G401.6 (cell line): ENCODE measurements around the gene NSUN2.

ENCODE experiments used
- FAIRE-seq: peaks from 2 replicates; lab custom pipeline; 2012; peaks lifted over from hg19 to GRCh38; lab: Jason Lieb, UNC

Gene NSUN2

DNA sequence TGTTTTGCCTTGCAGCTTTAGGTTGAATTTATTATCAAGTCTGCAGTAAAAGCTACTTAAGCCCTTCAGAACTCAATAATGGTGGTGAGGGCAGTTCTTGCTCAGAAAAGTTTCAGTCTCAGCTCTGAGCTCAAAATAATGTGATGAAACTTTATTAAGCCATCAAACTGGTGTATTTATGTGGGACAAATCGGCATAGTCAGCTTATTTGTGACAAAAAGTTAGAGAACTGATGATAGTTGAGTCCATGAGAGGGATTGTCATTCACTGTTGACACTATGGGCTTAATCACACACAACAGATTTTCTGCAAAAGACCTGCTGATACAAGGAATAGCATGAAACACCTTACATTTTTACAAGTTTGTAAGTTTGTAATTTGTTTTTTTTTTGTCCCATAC is 9.8 kb upstream of the NSUN2 start:
- FAIRE-seq, result no peak

DNA sequence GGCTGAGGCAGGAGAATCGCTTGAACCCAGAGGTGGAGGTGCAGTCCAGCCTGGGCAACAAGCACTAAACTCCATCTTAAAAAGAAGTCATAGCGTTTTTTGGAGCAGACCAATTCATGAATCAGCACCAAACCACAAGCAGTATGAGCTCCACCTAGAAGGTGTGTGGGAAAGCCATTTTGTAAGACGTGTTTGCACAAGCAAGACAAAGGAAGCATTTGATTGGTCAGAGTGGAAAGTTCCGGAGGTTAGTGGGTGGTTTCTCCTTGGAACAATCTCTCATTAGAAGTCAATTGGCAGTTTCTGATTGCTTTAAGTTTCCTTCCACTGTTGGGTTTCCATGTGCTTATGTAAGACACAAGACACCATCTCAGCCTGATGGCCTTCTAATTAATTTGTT is 5.4 kb upstream of the NSUN2 start:
- no peak for FAIRE-seq

DNA sequence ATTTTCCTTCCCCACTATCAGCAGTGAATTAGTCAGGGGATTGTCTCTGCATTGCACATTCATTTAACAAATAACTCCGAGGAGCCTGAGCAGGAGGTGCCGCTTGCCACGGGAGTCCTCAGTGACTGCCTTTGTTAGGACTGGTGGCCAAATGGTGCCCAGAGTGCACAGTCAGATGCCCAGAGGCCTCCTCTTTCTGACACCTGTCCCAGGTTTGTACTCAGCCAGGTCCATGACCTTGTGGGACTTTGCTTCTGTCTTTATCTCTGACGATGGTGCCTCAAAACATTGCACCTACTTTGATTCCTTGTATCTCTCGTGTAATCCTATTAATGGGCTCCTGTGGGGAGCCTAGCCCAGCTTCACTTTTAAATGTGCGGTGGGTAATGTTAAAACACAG is 4.7 kb upstream of the NSUN2 start:
- no peak for FAIRE-seq

DNA sequence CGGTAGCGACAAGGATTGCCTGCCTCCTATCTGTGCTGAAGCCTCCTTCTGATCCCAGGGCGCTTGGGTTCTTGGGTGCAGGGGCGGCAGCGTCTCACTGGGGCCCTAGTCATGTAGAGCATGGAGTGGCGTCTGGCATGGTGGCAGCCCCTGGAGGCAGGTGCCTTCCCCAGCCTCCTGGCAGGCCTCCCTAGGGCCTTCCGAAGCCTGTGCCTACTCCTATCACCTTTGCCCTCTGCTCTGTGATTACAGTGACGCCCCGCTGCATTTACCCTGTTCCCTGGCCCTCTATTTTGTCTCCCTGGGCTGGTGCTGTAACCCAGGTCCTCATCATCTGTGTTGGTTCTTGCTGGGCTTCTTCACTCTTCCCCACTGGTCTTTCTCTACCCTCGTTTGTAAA is 4.2 kb upstream of the NSUN2 start:
- FAIRE-seq, result no peak

DNA sequence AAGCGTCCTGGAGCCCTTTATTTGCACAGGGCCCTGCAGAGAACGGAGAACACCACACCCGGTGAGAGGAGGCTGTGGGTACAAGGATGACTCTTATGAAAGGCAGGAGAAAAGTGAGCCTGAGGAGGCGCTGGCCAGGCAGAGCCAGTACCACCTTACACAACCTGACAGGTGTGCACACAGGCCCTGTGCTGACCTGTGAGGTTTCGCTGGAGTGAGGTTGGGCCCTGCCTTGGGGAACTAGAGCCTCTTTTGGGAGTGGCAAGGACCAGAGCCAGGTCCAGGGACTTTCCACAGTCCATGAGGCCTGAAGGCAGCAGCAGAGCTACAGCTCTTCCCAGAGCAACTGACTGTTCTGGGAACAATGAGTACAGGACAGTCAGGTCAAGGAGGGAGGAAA is 3.4 kb upstream of the NSUN2 start:
- FAIRE-seq, result no peak

DNA sequence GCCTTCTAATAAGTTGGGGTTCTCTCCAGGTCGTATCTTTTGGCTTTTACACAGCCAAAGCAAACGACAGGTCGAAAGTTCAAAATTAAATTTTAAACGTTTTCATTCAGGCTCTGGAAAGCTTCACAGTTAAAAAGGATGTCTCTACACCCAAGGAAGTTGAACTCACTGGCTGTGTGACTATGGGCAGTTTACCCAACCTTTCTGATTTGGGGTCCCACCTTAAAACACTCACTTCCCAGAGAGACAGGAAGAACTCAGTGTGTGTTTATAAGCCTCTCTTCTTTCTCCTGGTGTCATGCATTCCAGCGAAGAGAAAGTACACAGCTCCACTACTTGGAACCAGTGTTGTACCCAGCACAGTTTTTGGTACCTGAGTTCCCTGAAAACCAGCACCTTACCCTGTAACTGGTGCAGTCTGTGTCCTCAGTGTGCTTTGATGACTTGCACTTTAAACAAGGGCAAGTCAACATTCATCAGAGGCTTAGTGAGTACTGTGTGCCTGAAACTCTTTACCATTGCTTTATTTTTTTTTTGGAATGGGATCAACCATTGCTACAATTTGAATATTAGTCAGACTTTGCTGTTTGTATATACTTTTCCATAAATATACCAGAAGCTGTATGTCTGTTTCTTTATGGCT is 2.1 kb upstream of the NSUN2 start:
- FAIRE-seq, result no peak

DNA sequence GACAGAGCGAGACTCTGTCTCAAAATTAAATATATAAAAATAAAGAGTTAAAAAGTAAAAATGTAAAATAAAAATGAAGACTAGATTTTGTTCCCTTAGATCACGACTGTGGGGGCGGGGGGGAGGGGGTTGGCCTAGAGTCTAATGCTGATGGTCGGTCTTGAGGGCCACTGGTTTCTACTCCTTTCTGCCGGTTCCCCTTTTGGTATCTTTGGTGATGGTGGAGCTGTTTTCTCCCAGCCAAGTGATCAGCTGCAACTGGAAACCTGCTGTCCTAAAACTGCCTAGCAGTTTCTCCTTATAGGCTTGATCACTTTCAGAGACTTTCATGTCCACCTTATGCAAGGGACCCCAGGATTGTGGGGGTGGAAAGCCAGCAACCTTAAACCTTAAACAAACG is 1.5 kb upstream of the NSUN2 start:
- no peak for FAIRE-seq

DNA sequence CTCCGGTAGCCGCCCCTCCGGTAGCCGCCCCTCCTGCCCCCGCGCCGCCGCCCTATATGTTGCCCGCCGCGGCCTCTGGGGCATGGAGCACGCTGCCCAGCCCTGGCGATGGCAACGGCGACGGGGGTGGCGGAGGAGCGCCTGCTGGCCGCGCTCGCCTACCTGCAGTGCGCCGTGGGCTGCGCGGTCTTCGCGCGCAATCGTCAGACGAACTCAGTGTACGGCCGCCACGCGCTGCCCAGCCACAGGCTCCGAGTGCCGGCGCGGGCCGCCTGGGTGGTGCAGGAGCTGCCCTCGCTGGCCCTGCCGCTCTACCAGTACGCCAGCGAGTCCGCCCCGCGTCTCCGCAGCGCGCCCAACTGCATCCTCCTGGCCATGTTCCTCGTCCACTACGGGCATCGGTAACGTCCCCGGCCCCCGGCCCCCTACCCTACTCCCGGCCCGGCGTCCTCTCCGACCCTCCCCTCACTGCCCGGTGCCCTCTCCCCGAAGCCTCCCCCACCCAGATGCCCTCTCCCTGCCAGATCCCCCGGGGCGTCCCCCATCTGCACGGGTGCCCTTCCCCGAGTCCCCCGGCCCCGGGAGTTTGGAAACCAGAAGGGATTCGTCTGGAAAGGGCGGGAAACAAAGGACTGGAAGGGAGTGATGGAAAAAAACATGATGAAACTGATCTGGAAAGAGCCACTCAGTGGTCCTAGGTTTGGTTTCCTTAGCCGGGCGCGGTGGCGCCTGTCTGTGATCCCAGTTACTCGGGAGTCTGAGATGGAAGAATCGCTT is 813 bp upstream of the NSUN2 start:
- FAIRE-seq, result no peak

DNA sequence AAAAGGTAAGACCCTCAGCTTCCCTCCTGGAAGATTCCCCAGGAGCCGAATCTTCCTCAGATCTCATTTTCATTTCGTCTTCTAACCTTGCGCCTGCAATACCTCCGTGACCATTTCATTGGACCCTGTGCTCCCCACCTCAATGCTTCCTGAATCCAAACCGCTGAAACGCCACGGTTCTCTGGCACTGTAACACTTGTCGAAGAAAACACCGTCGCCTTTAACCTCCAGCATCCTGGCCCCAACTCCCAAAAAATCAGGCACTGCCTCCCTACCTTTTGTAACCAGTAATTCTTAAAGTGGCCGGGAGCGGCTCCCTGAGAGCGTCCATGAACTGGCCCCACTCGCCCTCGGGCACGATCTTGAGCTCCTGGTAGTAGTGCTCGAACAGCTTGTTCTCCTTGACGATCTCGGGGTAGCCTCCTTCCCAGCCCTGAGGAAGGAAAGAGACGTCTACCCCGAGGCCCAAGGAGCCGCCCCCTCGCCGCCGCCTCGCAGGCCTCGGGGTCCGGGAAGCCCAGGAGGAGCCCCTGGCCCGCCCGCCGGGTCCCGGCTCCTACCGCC is 438 bp downstream of the NSUN2 start:
- no peak for FAIRE-seq

DNA sequence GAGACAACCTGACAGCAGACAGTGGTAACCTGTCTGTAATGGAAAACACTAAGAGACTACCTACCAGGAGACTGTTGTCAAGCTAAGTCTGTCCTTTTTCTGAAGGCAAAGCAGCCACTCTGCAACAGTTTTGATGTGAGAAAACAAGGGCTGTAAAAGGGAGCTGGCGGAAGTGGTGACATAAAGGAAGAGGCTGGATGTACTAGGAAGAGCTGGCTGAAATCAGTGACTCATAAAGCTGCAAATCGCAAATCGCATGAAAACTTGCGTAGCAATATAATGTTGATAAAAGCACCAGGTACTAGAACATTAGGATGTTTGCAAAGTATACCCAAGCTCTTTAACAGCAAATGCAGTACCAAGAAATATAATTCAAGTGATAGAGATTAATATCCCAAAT is 1.4 kb downstream of the NSUN2 start:
- no peak for FAIRE-seq

DNA sequence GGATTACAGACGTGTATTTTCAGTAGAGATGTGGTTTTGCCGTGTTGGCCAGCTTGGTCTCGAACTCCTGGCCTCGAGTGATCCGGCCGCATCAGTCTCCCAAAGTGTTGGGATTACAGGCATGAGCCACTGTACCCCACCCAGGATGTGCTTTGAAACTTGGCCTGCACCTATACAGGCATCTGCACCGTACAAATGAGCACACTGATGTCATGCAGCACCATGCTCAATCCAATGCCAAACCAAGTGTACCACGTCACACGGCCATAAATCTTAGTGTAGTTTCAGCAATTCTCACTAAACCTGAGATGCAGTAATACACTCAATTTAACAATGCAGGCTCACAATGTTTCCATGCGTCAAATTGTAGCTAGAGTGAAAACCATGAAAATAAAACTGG is 6.3 kb downstream of the NSUN2 start:
- FAIRE-seq, result no peak

DNA sequence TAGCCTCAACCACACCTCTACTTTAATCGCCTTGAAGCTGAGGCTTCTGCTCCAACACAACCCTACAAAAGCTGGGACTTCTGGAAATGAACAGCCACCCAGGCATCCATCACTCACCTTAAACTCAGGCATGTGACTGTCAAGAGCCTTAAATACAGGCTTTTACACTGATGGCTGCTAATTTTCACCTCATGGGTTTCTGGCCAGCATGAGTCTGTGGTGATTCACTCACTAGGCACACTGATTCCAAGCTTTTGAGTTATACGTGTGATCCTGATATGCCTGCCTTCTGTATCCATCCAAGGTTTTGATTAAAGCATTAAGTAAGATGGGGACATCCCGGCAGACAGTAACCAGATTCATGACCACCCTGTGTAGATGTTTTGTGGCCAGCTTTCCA is 8.9 kb downstream of the NSUN2 start:
- FAIRE-seq, result no peak

DNA sequence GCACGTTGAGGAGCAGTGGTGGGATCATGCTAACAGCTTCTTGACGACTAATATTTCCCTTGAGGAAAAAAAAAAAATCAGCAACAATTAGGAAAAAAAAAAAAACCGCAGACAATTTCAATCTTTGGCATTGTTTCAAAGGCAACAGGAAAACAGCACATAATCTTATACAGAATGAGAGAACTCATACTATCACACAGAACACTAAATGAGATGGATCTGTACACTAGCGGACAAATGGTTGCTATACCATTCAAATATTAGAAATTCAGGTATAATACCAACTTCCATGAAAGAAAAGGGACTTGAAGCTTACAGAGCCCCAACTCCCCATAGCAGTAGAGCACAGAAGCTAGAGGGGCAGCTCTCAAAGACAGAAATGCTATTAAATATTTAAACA is 9.6 kb downstream of the NSUN2 start:
- FAIRE-seq, result no peak

DNA sequence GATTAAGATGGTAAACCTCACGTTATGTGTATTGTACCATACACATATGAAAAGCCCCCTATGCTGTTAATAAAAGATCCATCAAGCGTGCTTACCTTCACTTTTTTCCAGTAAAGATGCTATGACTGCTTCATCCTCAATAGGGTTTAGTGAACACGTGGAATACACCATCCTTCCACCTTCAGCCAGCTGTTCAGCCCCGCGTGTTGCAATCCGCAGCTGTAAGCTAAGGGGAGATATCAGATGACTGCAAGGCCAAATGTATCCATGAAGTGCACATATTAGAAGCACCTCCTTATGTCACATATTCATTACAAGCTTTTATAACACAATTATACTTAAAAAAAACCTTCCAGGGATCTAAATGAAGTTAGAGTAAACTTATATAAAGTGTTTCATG is 16.2 kb downstream of the NSUN2 start:
- no peak for FAIRE-seq

DNA sequence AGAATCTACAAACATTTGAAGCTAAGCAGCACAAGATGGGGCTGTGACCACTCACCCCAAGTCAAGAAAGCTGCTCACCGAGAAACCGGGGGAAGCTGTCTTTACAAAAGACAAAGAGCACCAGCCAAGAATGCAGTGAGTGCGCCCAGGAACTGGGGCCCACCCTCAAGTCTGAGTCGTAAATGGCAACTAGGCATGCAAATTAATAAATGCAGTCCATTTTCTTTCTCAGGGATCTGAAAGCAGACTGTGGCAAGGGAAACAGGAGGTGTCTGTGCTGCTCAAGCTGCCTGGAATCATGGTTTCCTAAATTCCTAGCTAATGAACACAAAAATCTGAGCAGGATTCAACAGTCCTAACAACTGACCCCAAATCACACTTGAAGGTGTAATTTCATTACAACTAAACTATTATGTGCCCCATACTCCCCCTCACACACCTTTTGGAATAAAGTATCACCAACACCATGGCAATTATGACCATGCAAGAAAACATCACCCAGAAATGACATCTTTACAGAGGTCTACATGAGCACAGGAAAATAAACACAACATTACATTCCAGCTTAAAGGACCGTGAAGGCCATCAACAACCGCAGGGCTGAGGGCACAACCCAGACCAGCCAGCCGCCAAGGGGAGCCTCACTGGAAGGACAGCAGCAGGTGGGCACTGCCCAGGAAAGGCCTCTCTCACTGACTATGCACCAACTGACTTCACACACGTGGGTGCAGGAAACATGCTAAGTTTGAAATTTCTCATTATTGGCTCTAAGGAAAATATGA is 17.6 kb downstream of the NSUN2 start:
- FAIRE-seq, result no peak

DNA sequence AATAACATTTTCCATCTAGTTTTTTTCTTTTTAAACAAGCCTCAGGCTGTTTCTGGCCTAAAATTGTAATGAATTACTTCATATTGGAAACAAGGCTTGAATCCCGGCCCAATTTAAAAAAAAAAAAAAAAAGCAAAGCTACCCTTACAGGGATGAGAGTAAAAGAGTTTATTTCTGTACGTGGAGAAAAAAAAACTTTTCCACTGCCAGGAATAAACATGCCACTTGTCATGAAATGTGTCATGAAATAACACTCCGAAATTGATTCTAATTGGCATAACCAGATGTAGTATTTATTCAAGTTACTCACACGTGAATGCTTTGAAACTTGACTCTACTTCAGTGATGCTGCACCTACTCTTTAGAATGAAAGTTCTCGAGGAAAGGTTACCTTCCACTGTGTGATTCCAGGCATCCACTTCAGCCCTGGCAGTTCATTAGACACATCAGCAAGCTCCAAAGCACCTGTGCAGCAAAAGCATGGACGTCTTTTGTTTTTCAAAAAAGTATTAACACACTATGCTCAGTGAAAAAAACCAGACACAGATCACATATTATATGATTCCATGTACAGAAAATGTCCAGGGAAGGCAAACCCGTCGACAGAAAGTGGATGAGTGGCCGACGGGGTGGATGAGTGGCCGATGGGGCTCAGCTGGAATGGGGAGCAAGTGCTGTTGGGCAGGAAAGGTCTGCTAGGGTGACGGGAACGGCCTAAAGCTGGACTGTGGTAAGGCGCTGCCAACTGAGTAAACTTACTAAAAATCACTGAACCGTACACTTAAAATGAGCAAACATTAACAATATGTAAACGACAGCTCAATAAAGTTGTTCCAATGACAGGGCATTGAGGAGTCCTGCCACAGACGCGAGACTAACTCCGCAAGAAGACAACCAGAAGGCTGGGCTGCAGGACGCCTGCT is 21.2 kb downstream of the NSUN2 start:
- FAIRE-seq, result no peak

DNA sequence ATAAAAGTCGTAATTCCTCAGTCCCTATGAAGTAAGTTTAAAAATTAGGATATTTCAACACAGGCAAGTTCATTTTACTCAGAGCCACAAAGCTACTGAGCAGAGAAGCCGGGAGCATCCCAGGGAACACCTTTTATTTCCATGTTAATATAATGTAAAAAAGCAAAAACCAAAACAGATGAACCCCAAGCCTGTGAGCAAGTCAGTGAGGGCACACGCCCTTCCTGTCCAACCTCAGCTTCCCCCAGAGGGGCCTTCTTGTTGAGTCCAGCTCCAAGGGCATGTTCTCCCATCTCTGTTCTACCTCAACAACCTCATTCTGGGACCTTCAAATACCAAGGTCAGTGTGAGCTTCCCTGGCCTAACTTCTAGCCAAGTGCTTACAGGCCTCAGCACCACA is 24.8 kb downstream of the NSUN2 start:
- no peak for FAIRE-seq

DNA sequence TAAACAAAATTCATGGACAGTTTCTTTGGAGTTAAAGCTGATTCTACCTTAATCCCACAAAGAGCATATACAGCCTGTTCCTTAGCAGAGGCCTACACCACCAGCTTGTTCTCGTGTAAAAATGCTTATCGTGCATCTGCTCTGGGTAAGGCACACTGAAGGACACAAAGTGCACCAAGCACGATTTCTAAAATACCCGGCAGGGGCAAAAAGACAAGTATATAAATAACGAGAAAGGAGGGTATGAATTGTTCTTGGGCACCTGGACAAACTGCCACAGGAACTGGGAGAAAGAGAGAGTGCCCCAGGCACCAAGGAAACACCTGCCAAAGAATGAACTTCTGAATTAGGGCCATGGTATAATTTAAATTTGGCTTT is 25.3 kb downstream of the NSUN2 start:
- no peak for FAIRE-seq

DNA sequence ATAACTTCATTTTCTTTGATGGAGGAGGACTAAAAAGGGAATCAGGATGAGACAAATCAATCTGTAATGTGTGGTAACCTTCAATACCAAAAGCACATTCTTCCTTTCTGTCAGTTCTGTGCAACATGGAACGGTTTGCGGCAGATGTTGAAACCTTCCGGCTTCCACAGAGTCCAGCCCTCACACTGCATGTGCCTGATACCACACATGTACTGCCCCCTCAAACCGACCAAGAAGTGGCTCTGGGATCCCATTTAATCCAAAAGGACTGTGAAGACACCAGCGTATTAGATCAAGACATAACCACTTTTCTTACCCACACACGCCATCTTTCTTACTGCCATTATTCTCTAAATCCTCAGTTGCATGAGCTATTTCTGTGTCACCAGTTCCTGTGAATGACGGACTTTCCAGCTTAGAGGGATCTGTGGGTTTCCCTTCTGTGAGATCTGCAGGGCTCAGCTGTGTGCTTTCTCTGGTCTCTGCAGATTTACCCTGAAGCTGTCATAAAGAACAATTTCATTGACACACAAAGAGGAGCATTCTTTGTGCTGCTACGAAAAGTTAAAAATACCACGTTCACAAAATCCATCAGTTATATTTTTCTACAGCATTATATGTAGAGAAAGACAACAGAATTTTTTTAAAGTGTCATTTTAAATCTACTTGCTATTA is 25.8 kb downstream of the NSUN2 start:
- no peak for FAIRE-seq

DNA sequence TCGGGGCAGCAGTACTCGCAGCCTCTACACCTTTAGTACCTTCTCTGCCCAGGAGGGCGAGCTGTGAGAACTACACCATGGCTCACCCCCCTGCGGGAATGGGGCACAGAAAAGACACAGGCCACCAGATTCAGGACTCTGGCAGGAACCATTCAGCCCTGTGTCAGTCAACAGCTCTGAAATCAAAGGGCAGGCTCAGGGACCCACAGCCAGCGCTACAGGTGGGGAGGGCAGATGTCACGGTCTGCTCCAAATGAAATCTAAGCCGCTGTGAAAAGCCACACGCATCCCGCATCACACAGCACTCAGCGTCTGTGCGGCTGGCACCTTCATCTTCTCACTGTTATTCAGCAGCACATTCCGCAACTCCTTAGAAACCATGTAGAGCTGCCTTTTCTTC is 27.9 kb downstream of the NSUN2 start:
- no peak for FAIRE-seq

DNA sequence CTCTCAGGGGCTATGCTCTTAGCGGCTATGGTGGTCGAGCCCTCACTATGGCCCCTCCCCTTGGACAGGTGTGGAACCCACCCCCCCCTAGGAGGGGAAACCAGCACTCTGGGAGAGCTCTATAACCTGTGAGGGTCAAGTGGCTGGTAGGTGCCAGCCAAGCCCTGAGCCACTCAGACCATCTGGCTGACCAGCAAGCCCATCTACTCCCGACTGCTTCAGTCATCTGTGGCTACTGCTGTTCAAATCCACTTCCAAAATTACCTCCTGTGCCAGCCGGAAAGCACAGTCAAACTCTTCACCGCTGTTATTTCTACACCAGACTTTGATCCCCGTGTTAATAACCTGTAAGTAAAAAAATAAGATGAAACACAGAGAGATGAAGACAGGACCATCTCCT is 28.5 kb downstream of the NSUN2 start:
- no peak for FAIRE-seq

DNA sequence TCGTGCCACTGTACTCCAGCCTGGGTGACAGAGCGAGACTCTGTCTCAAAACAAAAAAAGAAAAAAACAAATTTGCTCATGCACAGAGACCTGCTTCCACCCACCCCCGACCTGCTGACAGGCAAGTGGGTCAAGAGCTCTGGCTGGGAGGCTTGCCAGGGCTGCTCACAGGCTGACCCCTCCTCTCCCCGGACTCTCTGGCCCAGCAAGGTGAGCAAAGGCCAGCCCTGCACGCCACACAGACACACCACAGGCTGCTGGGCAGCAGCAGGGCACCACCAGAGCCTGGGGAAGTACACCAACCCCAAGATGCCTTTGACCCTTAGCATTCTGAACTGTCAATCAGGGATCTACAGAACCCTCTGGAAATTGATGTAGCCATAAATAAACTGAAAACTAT is 29.2 kb downstream of the NSUN2 start:
- FAIRE-seq, result no peak
